Muscle layer of duodenum (tissue), 2 donors: ENCODE measurements around the gene PFKP.

Experiments used
- H3K27ac ChIP-seq: one replicate; pipeline ENCODE4 v1.7.0; 2013; ENCODE audit warnings: mild to moderate bottlenecking, low read length
- H3K27me3 ChIP-seq: one replicate; pipeline ENCODE4 v1.7.0; 2013; ENCODE audit warnings: low read depth, mild to moderate bottlenecking, control low read depth, low read length
- H3K36me3 ChIP-seq, 2 donors: one replicate each; pipeline ENCODE4 v1.7.0; 2013; ENCODE audit warnings: low read length in 2 of 2, control low read depth in 1 of 2, mild to moderate bottlenecking in 1 of 2; ENCODE audit not compliant: insufficient read depth in 2 of 2, control insufficient read depth in 1 of 2
- H3K4me1 ChIP-seq, 2 donors: one replicate each; pipeline ENCODE4 v1.7.0; 2013; ENCODE audit warnings: low read length in 2 of 2, mild to moderate bottlenecking in 2 of 2, control low read depth in 1 of 2, moderate library complexity in 1 of 2; ENCODE audit not compliant: insufficient read depth in 2 of 2, control insufficient read depth in 1 of 2
- H3K4me3 ChIP-seq, 2 donors: one replicate each; pipeline ENCODE4 v1.7.0; 2013; ENCODE audit warnings: low read length in 2 of 2, low read depth in 1 of 2, mild to moderate bottlenecking in 1 of 2
- H3K9me3 ChIP-seq, 2 donors: one replicate each; pipeline ENCODE4 v1.7.0; 2013; ENCODE audit warnings: low read length in 2 of 2, control low read depth in 1 of 2, mild to moderate bottlenecking in 1 of 2; ENCODE audit not compliant: control insufficient read depth in 1 of 2
- donor health status: healthy.

The PFKP gene

DNA sequence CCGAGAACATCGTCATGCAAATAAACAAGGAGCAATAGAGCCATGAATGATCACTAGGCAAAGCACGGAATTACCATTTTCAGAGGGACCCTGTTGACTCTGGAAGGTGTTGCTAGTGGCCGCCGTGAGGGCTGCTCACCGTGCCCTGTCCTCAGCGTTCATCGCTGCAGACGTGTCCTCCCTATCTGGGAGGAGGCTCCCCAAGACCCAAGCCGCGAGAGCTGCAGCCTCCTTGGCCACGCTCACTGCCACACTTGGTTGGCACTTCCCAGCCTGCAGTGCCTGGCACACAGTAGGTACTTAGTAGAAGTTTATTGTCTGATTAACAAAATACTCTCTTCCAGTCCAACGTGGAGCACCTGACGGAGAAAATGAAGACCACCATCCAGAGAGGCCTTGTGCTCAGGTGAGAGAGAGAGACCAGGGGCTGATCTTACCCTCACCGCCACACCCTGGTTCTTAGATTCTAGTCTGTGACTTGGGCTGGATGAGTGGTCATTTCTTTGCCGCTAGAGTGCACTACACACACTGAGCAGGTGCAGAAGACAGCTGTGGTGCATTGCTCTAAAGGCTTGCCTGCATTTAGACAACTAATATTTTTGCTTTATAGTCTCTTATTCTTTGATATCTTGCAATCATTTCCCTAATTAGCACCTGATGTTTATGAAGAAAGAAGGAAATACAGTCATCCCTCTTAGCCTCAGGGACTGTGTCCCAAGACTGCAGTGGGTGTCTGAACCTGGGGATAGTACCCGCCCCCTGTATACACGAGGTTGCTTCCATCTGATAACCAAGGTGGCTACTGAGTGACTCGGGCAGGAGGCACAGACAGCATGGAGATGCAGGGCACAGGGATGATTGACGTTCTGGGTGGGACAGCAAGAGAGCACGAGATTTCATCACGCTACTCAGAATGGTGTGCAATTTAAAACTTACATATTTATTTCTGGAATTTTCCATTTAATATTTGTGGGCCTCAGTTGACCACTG is 65.0 kb downstream of the PFKP start:
- Histone ChIP-seq H3K4me3 (no peak overlapping the region), H3K27me3 (no peaks in the 10 kb centered on the region), H3K36me3 (peaks cover 39 to 69% of the 10 kb centered on the region in 2 donors), H3K27ac (no peak overlapping the region), H3K4me1 (peaks cover 0 to 12% of the 10 kb centered on the region in 2 donors), H3K9me3 (no peaks in the 10 kb centered on the region)

DNA sequence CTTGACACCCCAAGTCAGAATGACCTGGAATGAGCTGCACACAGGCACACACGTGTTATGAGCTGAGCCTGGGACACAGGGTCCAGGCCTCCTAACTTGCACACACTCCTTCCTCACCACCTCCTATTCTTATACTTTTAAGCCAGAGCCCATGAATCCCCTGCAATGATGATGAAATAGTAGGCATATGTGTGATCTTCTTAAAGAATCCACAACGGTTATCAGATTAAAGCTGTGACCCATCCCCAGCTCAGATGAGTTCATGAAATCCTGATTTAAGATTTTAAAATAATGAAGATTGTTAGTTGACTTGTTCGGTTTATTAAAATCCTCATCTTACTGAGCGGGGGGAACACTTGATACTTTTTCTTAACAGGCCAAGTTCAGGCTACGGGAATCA is 66.6 kb downstream of the PFKP start:
- H3K36me3 ChIP-seq = peaks cover 48 to 85% of the 10 kb centered on the region in 2 donors
- no peaks in the 10 kb centered on the region for H3K27me3 ChIP-seq
- no peak overlapping the region for H3K4me3 ChIP-seq
- H3K27ac ChIP-seq = no peak overlapping the region
- no peaks in the 10 kb centered on the region for H3K9me3 ChIP-seq
- peaks cover 0 to 16% of the 10 kb centered on the region in 2 donors for H3K4me1 ChIP-seq

DNA sequence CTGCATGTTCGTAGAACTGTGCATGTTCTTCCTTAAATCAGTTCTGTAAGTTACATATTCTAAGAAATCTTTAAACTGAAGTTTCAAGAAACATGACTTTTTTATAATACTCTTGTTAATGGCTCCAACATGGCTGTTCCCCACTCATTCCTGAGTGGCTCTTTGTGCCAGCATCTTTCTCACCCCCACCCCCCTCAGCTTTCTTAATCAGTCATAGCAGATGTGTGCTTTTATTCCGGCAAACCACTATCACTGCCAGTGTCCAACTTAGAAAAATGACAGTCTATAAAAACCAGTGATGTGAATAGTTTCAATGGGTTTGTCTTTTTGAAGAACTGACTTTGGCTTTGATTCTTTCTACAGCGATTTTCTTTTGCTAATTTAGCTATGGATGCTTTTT is 67.7 kb downstream of the PFKP start:
- Histone ChIP-seq H3K4me3 (no peak overlapping the region), H3K27ac (no peak overlapping the region), H3K27me3 (no peaks in the 10 kb centered on the region), H3K9me3 (no peaks in the 10 kb centered on the region), H3K4me1 (peaks cover 0 to 16% of the 10 kb centered on the region in 2 donors), H3K36me3 (peaks cover 54 to 92% of the 10 kb centered on the region in 2 donors)

DNA sequence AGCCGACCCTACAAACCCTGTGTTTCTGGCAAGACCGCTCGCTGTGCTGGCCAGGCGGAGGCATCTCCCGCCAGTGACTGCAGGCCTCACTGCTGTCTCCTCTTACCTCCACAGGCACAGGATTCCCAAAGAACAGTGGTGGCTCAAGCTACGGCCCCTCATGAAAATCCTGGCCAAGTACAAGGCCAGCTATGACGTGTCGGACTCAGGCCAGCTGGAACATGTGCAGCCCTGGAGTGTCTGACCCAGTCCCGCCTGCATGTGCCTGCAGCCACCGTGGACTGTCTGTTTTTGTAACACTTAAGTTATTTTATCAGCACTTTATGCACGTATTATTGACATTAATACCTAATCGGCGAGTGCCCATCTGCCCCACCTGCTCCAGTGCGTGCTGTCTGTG is 69.0 kb downstream of the PFKP start:
- Histone ChIP-seq H3K36me3 (peaks cover 60 to 91% of the 10 kb centered on the region in 2 donors), H3K27me3 (no peaks in the 10 kb centered on the region), H3K4me3 (no peak overlapping the region), H3K4me1 (peaks cover 0 to 26% of the 10 kb centered on the region in 2 donors), H3K27ac (no peak overlapping the region), H3K9me3 (no peaks in the 10 kb centered on the region)

DNA sequence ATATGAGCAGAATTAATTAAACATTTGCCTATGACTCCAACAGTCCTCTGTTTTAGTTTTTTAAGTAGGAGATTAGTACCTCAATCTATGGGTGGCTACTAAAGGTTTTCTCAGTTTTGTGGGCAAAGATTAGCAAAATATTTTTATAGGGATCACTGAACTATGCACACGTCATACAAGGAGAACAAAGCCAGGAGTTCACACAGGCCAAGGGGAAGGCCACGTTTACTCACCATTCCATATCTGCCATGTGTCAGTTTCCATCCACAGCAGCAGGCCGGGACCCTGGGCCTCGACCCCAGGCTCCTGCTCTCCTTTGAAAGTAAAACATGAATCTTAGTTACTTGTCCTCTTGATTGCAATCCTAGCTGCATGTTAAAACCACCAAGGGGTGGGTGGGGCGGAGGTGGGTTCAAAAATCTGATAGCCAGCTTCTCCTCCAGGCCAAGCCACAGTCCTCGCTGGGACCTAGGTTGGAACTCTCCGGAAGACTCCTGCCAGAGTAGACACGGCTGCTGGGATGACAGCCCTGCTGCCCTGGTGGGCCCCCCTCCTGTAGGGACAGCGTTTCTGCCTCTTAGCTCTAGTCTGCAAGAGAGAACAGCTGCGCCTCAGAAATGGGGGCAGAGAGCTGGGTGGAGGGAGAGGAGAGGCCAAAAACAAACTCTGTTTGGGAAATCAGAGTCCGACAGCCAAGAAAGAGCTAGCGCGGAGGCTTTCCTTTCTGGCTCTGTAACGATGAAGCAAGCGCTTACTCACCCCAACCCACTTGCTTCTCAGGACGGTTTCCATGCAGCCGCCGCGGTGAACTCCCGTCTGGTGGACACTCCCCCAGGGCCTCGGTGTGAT is 69.6 kb downstream of the PFKP start:
- no peak overlapping the region for H3K4me3 ChIP-seq
- peaks cover 60 to 86% of the 10 kb centered on the region in 2 donors for H3K36me3 ChIP-seq
- no peaks in the 10 kb centered on the region for H3K27me3 ChIP-seq
- no peak overlapping the region for H3K27ac ChIP-seq
- no peaks in the 10 kb centered on the region for H3K9me3 ChIP-seq
- peaks cover 0 to 26% of the 10 kb centered on the region in 2 donors for H3K4me1 ChIP-seq

DNA sequence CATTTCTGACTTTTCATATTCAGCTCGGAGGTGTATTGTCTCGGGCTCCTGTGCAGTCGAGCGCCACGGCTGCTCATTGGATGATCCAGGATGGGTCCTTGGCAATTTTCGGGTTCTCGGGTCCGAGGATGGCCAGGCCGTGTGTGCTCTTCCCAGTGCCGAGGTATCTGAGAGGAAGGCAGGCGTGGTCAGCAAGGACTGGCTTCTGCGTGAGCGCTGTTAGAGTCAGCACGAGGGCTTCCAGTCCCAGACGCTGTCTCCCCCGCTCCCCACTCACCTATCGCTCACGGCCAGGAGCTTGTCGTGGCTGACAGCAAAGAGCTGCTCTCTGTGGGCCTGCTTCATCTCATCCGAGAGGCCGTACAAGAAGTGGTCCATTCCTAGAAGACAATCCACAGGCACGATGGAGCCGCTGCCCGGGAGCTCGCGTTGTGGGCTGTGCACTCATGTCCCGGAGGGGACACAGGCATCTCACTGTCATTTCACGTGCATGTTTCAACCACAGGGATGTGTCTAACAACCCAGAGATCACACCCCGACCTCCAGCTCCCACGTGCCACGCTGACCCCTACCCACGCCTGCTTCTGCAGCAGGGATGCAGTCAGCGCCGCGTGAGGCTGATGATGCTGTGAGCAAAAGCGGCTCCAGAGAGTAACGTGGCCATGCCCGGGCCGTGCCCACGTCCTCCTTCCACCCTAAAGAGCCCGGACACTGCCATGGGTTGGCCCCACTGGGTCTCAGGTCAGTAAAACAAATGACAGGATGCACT is 70.8 kb downstream of the PFKP start:
- Histone ChIP-seq H3K4me1 (peaks cover 0 to 26% of the 10 kb centered on the region in 2 donors), H3K27me3 (no peaks in the 10 kb centered on the region), H3K4me3 (no peak overlapping the region), H3K36me3 (peaks cover 61 to 86% of the 10 kb centered on the region in 2 donors), H3K27ac (no peak overlapping the region), H3K9me3 (no peaks in the 10 kb centered on the region)

DNA sequence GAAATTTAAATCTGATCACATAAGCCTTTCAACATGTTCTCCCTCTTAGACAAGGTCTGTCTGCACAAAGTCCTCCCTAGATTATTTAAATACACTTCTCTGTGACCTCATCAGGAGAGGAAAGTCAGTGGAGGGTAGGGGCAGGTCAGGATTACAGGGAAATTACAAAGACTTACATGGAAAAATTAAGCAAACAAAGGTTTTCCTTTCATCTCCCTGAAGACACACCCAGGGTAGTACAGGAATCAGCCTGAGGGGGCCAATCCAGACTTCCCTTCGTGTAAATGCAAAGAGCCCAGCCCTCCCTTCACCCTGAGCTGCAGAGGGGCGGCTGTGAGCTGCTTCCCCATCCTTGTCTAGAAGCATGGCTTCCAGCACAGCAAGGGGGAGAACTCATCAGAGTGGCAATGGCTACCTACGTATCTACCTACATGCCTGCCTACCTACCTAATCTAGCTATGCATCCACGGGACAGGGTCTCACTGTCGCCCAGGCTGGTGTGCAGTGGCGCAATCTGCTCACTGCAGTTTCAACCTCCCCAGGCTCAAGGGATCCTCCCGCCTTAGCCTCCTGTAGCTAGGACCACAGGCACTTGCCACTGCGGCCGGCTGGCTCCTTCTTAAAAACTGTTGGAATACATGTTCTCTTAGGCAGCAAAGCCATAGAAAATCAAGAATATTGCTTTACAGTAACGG is 72.0 kb downstream of the PFKP start:
- H3K4me3 ChIP-seq = no peak overlapping the region
- H3K27me3 ChIP-seq = no peaks in the 10 kb centered on the region
- H3K36me3 ChIP-seq = peaks cover 65 to 86% of the 10 kb centered on the region in 2 donors
- peaks cover 0 to 26% of the 10 kb centered on the region in 2 donors for H3K4me1 ChIP-seq
- no peaks in the 10 kb centered on the region for H3K9me3 ChIP-seq
- H3K27ac ChIP-seq = no peak overlapping the region

DNA sequence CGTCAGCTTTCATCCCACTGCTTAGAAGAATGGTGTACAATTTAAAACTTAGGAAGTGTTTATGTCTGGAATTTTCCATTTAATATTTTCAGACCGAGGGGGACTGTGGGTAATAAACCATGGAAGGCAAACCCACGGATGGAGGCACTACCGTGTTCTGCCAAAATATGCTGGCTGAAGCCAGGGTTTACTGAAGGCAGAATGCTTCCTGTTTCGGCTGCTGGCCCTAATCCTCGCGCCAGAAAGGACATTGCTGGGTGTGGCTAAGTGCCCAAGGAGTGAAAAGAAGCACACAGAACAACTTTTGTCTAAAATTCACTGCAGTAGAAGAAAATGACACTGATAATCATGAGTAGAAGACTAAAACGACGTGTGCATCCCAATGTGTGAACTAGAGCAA is 72.9 kb downstream of the PFKP start:
- no peaks in the 10 kb centered on the region for H3K27me3 ChIP-seq
- no peaks in the 10 kb centered on the region for H3K9me3 ChIP-seq
- H3K4me3 ChIP-seq = no peak overlapping the region
- H3K4me1 ChIP-seq = peaks cover 0 to 26% of the 10 kb centered on the region in 2 donors
- H3K27ac ChIP-seq = no peak overlapping the region
- H3K36me3 ChIP-seq = peaks cover 65 to 84% of the 10 kb centered on the region in 2 donors

DNA sequence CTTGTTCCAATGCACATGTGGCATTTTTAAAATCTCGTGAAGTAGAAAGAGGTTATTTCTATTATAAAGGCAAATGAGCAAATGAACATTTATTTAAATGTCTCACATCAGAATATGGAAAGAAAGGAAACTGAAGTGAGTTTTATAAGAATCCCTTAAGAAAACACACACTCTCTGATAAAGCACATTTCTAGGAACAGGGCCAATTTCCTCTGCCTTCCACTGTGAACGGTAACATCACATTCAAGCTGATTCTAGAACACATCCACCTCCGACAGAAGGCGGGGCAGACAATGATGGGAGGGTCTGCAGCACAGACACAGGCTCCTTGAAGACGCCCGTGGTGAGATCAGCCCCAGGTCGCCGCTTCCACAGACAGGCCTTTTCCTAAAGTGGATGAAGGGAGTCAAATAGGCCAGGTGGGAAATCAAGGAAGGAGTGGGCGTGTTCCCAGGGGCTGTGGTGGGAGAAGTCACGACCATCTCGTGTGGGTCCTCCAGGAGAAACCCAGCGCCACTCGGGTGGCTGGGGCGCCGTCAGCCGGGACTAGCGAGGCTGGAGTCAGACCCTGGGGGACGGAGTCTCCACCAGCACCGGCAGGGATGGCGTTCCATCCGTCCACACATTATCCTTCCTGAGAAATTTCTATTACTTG is 74.1 kb downstream of the PFKP start:
- H3K4me1 ChIP-seq = peaks cover 0 to 22% of the 10 kb centered on the region in 2 donors
- no peaks in the 10 kb centered on the region for H3K9me3 ChIP-seq
- H3K27me3 ChIP-seq = no peaks in the 10 kb centered on the region
- H3K36me3 ChIP-seq = peaks cover 72 to 82% of the 10 kb centered on the region in 2 donors
- H3K4me3 ChIP-seq = no peak overlapping the region
- H3K27ac ChIP-seq = no peak overlapping the region
